ENCODE results near the gene FLNC.

Gene FLNC

DNA sequence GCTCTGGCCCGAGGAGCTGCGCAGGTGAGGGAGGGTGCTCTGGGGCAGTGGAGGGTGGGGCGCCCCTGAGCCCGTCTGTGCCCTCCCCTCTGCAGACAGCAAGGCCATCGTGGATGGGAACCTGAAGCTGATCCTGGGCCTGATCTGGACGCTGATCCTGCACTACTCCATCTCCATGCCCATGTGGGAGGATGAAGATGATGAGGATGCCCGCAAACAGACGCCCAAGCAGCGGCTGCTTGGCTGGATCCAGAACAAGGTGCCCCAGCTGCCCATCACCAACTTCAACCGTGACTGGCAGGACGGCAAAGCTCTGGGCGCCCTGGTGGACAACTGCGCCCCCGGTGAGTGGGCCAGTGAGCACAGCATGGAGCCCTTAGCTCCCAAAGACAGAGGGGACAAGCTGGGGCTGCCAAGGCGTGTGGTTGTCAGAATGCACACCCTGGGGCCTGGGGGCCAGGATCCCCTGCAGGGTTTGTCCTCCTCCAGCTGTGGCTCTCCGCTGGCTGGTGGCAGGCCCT is 5.1 kb downstream of the FLNC start:
- no peaks in the 10 kb centered on the region for H3K27me3 ChIP-seq (replicated peaks)
- in situ Hi-C loops (cut with HindIII; ENCODE audit: low pct_ligation_motif_present, low sequenced_read_pairs) = no loop called here
- H3K27ac ChIP-seq = no peak overlapping the region
- H3K4me3 ChIP-seq (ENCODE audit: low read depth, low read length) = no peak overlapping the region
- H3K36me3 ChIP-seq (replicated peaks) = peaks cover 53% of the 10 kb centered on the region
- TF ChIP-seq, protein P1, sequence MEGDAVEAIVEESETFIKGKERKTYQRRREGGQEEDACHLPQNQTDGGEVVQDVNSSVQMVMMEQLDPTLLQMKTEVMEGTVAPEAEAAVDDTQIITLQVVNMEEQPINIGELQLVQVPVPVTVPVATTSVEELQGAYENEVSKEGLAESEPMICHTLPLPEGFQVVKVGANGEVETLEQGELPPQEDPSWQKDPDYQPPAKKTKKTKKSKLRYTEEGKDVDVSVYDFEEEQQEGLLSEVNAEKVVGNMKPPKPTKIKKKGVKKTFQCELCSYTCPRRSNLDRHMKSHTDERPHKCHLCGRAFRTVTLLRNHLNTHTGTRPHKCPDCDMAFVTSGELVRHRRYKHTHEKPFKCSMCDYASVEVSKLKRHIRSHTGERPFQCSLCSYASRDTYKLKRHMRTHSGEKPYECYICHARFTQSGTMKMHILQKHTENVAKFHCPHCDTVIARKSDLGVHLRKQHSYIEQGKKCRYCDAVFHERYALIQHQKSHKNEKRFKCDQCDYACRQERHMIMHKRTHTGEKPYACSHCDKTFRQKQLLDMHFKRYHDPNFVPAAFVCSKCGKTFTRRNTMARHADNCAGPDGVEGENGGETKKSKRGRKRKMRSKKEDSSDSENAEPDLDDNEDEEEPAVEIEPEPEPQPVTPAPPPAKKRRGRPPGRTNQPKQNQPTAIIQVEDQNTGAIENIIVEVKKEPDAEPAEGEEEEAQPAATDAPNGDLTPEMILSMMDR (IDR thresholded peaks at IDR 0.05; ENCODE audit: low read depth, low read length, missing control alignments) = no peak
- DNase-seq = no peak

DNA sequence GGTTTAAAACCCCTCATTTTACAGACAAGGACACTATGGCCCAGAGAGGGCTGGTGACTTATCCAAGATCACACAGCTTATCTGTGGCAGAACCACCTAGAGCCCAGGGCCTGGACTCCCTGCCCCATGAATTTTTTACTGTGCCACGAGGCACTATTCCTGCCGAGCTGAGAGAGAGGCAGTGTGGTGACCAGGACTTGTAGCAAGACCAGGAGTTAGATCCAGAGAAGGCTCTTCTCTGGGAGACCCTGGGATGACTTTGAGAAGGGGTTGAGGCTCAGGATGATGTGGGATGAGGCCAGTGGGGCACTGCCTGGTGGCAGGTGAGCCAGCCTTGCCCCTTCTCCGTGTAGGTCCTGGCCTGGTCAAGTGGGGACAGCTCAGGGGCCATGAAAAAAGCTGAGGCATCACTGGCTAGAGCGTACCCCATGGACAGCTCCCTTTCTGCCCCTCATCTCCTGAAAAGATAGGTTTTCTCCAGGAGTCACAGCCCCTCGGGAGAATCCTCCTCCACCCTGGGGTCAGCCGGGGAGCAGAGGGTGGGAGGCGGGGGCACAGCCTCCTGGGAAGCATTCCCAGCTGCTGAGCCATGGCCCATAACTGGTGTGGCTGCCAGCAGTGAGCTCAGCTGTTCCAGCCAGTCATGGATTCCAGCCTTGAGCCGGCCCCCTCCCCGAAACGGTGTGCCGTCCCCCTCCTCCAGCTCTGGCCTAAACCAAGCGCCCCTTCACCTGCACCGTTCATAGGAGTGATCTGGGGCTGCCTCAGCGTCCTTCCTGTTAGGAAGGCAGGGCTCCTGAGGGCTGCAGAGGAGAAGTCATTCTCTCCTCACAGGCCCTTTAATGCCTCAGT is 5.8 kb downstream of the FLNC start:
- peaks cover 60% of the 10 kb centered on the region for H3K36me3 ChIP-seq (replicated peaks)
- H3K27me3 ChIP-seq (replicated peaks) = no peaks in the 10 kb centered on the region
- no peak overlapping the region for H3K4me3 ChIP-seq (ENCODE audit: low read depth, low read length)
- peak overlapping the region; percentile 34 for H3K27ac ChIP-seq
- in situ Hi-C loops (cut with HindIII; ENCODE audit: low pct_ligation_motif_present, low sequenced_read_pairs) = no loop called here
- DNase-seq = peak; percentile 29
- TF ChIP-seq, protein P1 (IDR thresholded peaks at IDR 0.05; ENCODE audit: low read depth, low read length, missing control alignments) = no peak

DNA sequence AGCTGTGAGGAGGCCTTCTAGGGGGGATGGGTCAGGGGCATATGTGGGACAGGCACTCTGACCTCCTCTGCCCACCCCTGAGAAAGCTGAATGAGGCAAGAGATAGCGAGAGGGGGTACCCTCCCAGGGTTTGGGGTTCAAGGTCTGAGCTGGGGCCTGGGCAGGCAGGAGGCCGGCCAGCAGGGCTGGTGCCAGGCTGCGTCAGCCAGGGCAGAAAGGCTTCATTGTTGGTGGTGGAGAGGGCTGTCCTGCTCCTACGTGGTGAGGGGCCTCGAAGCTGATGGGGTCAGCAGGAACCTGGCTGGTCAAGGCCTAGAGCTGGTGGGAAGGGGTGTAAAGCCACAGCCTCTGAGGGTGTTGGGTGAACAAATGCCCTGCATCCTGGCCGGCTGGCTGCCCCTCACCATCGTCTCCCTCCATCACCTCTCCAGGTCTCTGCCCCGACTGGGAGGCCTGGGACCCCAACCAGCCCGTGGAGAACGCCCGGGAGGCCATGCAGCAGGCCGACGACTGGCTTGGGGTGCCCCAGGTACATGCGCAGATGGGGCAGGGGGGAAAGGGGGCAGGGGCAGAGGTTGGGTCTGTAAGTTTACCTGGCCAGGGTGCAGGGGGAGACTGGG is 6.6 kb downstream of the FLNC start:
- DNase-seq = no peak
- in situ Hi-C loops (cut with HindIII; ENCODE audit: low pct_ligation_motif_present, low sequenced_read_pairs) = no loop called here
- peak overlapping the region; percentile 34 for H3K27ac ChIP-seq
- H3K36me3 ChIP-seq (replicated peaks) = peaks cover 69% of the 10 kb centered on the region
- no peaks in the 10 kb centered on the region for H3K27me3 ChIP-seq (replicated peaks)
- TF ChIP-seq, protein P1 (IDR thresholded peaks at IDR 0.05; ENCODE audit: low read depth, low read length, missing control alignments) = no peak
- H3K4me3 ChIP-seq (ENCODE audit: low read depth, low read length) = no peak overlapping the region

DNA sequence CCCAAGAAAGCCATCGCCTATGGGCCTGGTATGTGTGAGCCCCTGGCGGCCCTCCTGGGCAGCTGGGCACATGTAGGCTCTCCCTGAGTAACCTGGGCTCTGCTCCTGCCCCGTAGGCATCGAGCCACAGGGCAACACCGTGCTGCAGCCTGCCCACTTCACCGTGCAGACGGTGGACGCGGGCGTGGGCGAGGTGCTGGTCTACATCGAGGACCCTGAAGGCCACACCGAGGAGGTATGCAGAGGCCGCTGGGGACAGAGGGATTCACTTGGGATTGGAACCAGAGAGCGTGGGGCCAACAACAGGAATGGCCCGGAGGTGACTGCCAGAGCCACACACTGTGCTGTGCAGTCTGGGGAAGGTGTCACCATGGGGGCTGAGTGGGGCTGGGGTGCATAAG is 7.3 kb downstream of the FLNC start:
- in situ Hi-C loops (cut with HindIII; ENCODE audit: low pct_ligation_motif_present, low sequenced_read_pairs) = no loop called here
- H3K4me3 ChIP-seq (ENCODE audit: low read depth, low read length) = no peak overlapping the region
- TF ChIP-seq, protein P1 (IDR thresholded peaks at IDR 0.05; ENCODE audit: low read depth, low read length, missing control alignments) = no peak
- DNase-seq = no peak
- peaks cover 75% of the 10 kb centered on the region for H3K36me3 ChIP-seq (replicated peaks)
- H3K27me3 ChIP-seq (replicated peaks) = no peaks in the 10 kb centered on the region
- H3K27ac ChIP-seq = no peak overlapping the region

DNA sequence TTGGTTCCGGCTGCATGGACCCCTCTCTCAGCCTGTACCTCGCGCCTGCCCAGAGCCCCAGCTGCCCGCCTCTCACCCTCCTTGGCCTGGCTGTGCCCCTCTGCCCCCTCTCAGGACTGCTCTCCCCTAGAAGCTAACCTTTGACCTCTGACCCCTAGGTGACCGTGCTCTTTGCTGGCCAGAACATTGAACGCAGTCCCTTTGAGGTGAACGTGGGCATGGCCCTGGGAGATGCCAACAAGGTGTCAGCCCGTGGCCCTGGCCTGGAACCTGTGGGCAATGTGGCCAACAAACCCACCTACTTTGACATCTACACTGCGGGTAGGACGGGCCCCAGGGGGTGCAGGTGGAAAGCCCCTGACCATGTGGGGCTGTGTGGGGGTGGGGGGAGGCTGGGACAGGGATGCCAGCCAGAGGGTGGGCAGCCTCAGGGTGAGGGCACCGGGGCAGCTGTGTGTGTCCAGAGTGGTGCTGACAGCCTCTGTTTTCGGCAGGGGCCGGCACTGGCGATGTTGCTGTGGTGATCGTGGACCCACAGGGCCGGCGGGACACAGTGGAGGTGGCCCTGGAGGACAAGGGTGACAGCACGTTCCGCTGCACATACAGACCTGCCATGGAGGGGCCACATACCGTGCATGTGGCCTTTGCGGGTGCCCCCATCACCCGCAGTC is 8.0 kb downstream of the FLNC start:
- no peak for DNase-seq
- peaks cover 83% of the 10 kb centered on the region for H3K36me3 ChIP-seq (replicated peaks)
- no peaks in the 10 kb centered on the region for H3K27me3 ChIP-seq (replicated peaks)
- TF ChIP-seq, protein P1 (IDR thresholded peaks at IDR 0.05; ENCODE audit: low read depth, low read length, missing control alignments) = no peak
- no peak overlapping the region for H3K27ac ChIP-seq
- H3K4me3 ChIP-seq (ENCODE audit: low read depth, low read length) = no peak overlapping the region
- in situ Hi-C loops (cut with HindIII; ENCODE audit: low pct_ligation_motif_present, low sequenced_read_pairs) = no loop called here
